ENCODE data around the gene INSL3. TPM values are rescaled to one million over a fixed set of nuclear protein-coding genes. Genes with fewer than 3 reads are reported as not detected.

Gene INSL3, protein sequence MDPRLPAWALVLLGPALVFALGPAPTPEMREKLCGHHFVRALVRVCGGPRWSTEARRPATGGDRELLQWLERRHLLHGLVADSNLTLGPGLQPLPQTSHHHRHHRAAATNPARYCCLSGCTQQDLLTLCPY
- not detected in 2 replicates for total RNA-seq

DNA sequence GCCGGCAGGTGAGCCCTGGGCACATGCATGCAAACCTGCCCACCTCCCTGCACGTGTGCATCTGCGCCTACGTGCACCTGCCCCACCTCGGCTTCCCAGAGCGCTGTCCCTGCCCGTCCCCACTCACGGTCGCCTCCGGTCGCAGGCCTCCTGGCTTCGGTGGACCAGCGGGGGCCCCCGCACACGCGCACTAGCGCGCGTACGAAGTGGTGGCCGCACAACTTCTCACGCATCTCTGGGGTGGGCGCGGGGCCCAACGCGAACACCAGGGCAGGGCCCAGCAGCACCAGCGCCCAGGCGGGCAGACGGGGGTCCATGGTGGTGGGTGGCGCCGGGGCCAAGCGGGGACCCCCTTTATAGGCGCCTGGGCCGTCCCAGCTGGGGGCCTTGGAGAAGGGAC lies at the start of gene INSL3:
TSS of gene INSL3 (minus strand) at position 330 of the 400 bp plus-strand sequence. CDS start at position 317, 13 bp downstream.

GRCh38 chr19:17859533-17860330 lies 38.4 kb upstream of the INSL3 start, which contains the start of gene RPL18A:
TSS of gene RPL18A (plus strand) at chr19:17859910. CDS start at chr19:17859957, 47 bp downstream.

GRCh38 chr19:17847538-17848366 lies 26.4 kb upstream of the INSL3 start, which contains the start of gene JAK3:
TSS of gene JAK3 (minus strand) at chr19:17847982. CDS start at chr19:17844417, 3,565 bp downstream.

GRCh38 chr19:17794731-17795494 lies 26.4 kb downstream of the INSL3 start, which contains the start of gene B3GNT3:
TSS of gene B3GNT3 (plus strand) at chr19:17795138. CDS start at chr19:17807808, 12,670 bp downstream.

Other genes starting within 250 kb of the INSL3 start
- gene UNC13A, start 133.2 kb downstream of the INSL3 start, total RNA-seq = under 0.01 and 0.50 TPM in 2 replicates
- gene MAP1S, start 102.0 kb downstream of the INSL3 start, total RNA-seq = 24.9 and 35.2 TPM in 2 replicates
- gene FCHO1, start 70.0 kb downstream of the INSL3 start, total RNA-seq = 0.29 and 0.83 TPM in 2 replicates
- gene B3GNT3, start 26.4 kb downstream of the INSL3 start, total RNA-seq = not detected in 2 replicates
- 0.58 and 2.6 TPM in 2 replicates for gene JAK3, start 26.5 kb upstream of the INSL3 start, total RNA-seq
- gene RPL18A, start 38.4 kb upstream of the INSL3 start, total RNA-seq = 1,057 and 1,473 TPM in 2 replicates
- gene SLC5A5, start 50.4 kb upstream of the INSL3 start, total RNA-seq = 0.33 TPM in 1 of 2 replicates, not detected in the other
- 35.4 and 44.2 TPM in 2 replicates for gene CCDC124, start 111.5 kb upstream of the INSL3 start, total RNA-seq
- 0.15 and 0.50 TPM in 2 replicates for gene KCNN1, start 145.6 kb upstream of the INSL3 start, total RNA-seq
- gene ARRDC2, start 186.7 kb upstream of the INSL3 start, total RNA-seq = 7.1 and 7.3 TPM in 2 replicates